Smooth muscle cell (in vitro differentiated cells): Measurements from ENCODE around the gene PDGFB. TPM values are rescaled to one million over a fixed set of nuclear protein-coding genes. Genes with fewer than 3 reads are reported as not detected.

Experiments used
- DNase-seq: peaks from one replicate; lab custom pipeline; 2025; ENCODE audit not compliant: unreplicated experiment; lab: John Stamatoyannopoulos, UW
- H2AFZ ChIP-seq: fragments of 200-600 bp; sonication (generic); 2 replicates; pipeline ENCODE4 v1.6.0; 2016; ENCODE audit warnings: antibody characterized with exemption, low read depth, mild to moderate bottlenecking
- H3F3A ChIP-seq: fragments of 200-600 bp; sonication (generic); 2 replicates; pipeline ENCODE4 v1.6.0; 2017; ENCODE audit warnings: antibody characterized with exemption, low read depth
- H3K27ac ChIP-seq: fragments of 200-600 bp; sonication (generic); 2 replicates; pipeline ENCODE4 v1.5.1; 2016; ENCODE audit warnings: low read depth, mild to moderate bottlenecking
- H3K27me3 ChIP-seq: fragments of 200-600 bp; sonication (generic); 2 replicates; pipeline ENCODE4 v1.6.1; 2016; ENCODE audit warnings: low read depth, mild to moderate bottlenecking
- H3K36me3 ChIP-seq: fragments of 200-600 bp; sonication (generic); 2 replicates; pipeline ENCODE4 v1.5.1; 2016; ENCODE audit warnings: low read depth
- H3K4me1 ChIP-seq: fragments of 200-600 bp; sonication (generic); 2 replicates; pipeline ENCODE4 v1.5.1; 2016; ENCODE audit warnings: low read depth
- H3K4me2 ChIP-seq: fragments of 200-600 bp; sonication (generic); 2 replicates; pipeline ENCODE4 v1.6.0; 2016; ENCODE audit warnings: mild to moderate bottlenecking
- H3K4me3 ChIP-seq: fragments of 200-600 bp; sonication (generic); 2 replicates; pipeline ENCODE4 v1.5.1; 2016; ENCODE audit warnings: mild to moderate bottlenecking
- H3K79me2 ChIP-seq: fragments of 200-600 bp; sonication (generic); 2 replicates; pipeline ENCODE4 v1.6.0; 2016; ENCODE audit warnings: low read depth, mild to moderate bottlenecking
- H3K9ac ChIP-seq: fragments of 200-600 bp; sonication (generic); 2 replicates; pipeline ENCODE4 v1.6.0; 2016; ENCODE audit warnings: low read depth
- H3K9me3 ChIP-seq: fragments of 200-600 bp; sonication (generic); replicated peaks from 2 replicates; pipeline ENCODE4 v1.5.1; 2016; ENCODE audit warnings: low read depth
- H4K20me1 ChIP-seq: fragments of 200-600 bp; sonication (generic); 2 replicates; pipeline ENCODE4 v1.6.0; 2016; ENCODE audit warnings: low read depth
- WGBS: methylation state at CpG from one replicate; pipeline ENCODE4 v1.1.7; 2016; ENCODE audit warnings: low lambda C conversion rate; 5-methylcytosine and 5-hydroxymethylcytosine counted together
- polyA plus RNA-seq: library from polyadenylated mRNA; unstranded; fragments of >200 nt; fragmentation: Nextera tagmentation; extraction: Ambion mirVana; gene quantifications from 2 replicates; pipeline ENCODE4 v1.2.1, GENCODE V29; 2016
- total RNA-seq: library from RNA; depleted of rRNA; stranded (reverse); fragments of >200 nt; gene quantifications from 2 replicates; pipeline ENCODE4 v1.2.3, GENCODE V29; 2014
- TF ChIP-seq, protein P1 (sequence below): fragments of 200-600 bp; sonication (generic); IDR thresholded peaks from 2 replicates; pipeline ENCODE4 v1.5.1; 2017; ENCODE audit warnings: borderline replicate concordance, mild to moderate bottlenecking, antibody characterized with exemption; ENCODE audit not compliant: insufficient read depth, poor library complexity, severe bottlenecking

PDGFB gene
- total and polyA plus RNA-seq, 2 experiments from 2014 or later: 0.31 to 2.1 TPM

- no peak overlapping the region for H3K4me3 ChIP-seq
- H3K4me1 ChIP-seq: no peaks in the 10 kb centered on the region
- no peak overlapping the region for H3K27ac ChIP-seq
- no peaks in the 10 kb centered on the region for H4K20me1 ChIP-seq
- no peak for DNase-seq
- TF ChIP-seq, protein P1, sequence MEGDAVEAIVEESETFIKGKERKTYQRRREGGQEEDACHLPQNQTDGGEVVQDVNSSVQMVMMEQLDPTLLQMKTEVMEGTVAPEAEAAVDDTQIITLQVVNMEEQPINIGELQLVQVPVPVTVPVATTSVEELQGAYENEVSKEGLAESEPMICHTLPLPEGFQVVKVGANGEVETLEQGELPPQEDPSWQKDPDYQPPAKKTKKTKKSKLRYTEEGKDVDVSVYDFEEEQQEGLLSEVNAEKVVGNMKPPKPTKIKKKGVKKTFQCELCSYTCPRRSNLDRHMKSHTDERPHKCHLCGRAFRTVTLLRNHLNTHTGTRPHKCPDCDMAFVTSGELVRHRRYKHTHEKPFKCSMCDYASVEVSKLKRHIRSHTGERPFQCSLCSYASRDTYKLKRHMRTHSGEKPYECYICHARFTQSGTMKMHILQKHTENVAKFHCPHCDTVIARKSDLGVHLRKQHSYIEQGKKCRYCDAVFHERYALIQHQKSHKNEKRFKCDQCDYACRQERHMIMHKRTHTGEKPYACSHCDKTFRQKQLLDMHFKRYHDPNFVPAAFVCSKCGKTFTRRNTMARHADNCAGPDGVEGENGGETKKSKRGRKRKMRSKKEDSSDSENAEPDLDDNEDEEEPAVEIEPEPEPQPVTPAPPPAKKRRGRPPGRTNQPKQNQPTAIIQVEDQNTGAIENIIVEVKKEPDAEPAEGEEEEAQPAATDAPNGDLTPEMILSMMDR: no peak
- no peaks in the 10 kb centered on the region for H3K9me3 ChIP-seq
- H2AFZ ChIP-seq: no peak overlapping the region
- no peak overlapping the region for H3K4me2 ChIP-seq
- H3K9ac ChIP-seq: no peak overlapping the region
- no peaks in the 10 kb centered on the region for H3K79me2 ChIP-seq
- H3K27me3 ChIP-seq: no peaks in the 10 kb centered on the region
- H3F3A ChIP-seq: no peaks in the 10 kb centered on the region
- H3K36me3 ChIP-seq: no peaks in the 10 kb centered on the region
- WGBS: 83% methylated on average over 23 of the region's 23 CpGs
These were observed 59.9 kb downstream of the PDGFB start for GRCh38 chr22:39184586-39185577.

DNA sequence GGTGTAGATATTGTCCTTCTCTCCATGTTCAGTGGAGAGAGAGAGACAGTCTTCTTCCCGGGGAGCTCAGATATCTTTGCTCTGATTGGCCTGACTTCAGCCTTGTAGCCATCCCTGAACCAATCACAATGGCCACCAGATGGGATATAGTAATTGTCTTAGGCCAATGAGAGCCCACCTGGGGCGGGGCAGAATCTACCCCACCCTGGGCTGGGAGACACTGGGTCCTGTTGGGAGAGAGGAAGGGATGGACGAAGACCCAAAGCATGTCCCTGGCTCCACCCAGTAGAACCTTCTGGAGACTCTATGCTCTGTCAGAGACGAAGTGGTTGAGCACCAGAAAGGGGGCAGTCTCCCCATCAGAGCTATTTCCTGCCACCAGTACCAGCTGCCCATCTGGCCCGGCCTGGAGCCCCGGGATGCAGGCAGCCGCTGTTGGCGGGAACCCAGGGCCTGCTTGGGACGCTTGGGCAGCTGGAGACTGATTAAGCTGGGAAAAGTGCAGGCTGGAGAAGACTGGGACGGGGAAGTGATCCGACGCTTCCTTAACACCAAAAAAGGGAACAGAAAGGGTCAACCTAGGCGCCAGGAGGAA lies 60.7 kb downstream of the PDGFB start:
- Histone ChIP-seq H3K27ac (no peak overlapping the region), H2AFZ (no peak overlapping the region), H3K4me1 (no peaks in the 10 kb centered on the region), H3K79me2 (no peaks in the 10 kb centered on the region), H3K9me3 (no peaks in the 10 kb centered on the region), H3F3A (no peaks in the 10 kb centered on the region), H3K4me3 (no peak overlapping the region), H4K20me1 (no peaks in the 10 kb centered on the region), H3K36me3 (no peaks in the 10 kb centered on the region), H3K4me2 (no peak overlapping the region), H3K27me3 (no peaks in the 10 kb centered on the region), H3K9ac (no peak overlapping the region)
- no peak for DNase-seq
- WGBS: 89% methylated on average over 13 of the region's 13 CpGs
- TF ChIP-seq, protein P1: no peak

- Histone ChIP-seq H4K20me1 (no peaks in the 10 kb centered on the region), H3K4me1 (no peaks in the 10 kb centered on the region), H3K9me3 (no peaks in the 10 kb centered on the region), H3K27ac (no peak overlapping the region), H3K79me2 (no peaks in the 10 kb centered on the region), H3K9ac (no peak overlapping the region), H2AFZ (no peak overlapping the region), H3K36me3 (no peaks in the 10 kb centered on the region), H3K4me2 (no peak overlapping the region), H3K27me3 (no peaks in the 10 kb centered on the region), H3F3A (no peaks in the 10 kb centered on the region), H3K4me3 (no peak overlapping the region)
- no peak for DNase-seq
- 90% methylated on average over 6 of the region's 6 CpGs for WGBS
- TF ChIP-seq, protein P1: no peak
These were observed 62.2 kb downstream of the PDGFB start for GRCh38 chr22:39182478-39183030.
